SK-N-MC (cell line): ENCODE data around the gene PLEKHA6.

Experiments used
- EZH2 ChIP-seq: fragments of 200-600 bp; sonication (generic); IDR thresholded peaks from one replicate; pipeline ENCODE4 v1.6.1; 2017; ENCODE audit warnings: antibody characterized with exemption
- FOXP2 ChIP-seq: optimal IDR thresholded peaks from 2 replicates; pipeline ENCODE3; 2011; ENCODE audit warnings: mild to moderate bottlenecking, moderate library complexity; ENCODE audit not compliant: insufficient read depth; ENCODE audit errors: extremely low read length, control extremely low read depth
- POLR2AphosphoS5 ChIP-seq: IDR thresholded peaks from 2 replicates; pipeline ENCODE4 v1.6.1; 2012; ENCODE audit warnings: mild to moderate bottlenecking, low read depth, low read length, borderline replicate concordance

DNA sequence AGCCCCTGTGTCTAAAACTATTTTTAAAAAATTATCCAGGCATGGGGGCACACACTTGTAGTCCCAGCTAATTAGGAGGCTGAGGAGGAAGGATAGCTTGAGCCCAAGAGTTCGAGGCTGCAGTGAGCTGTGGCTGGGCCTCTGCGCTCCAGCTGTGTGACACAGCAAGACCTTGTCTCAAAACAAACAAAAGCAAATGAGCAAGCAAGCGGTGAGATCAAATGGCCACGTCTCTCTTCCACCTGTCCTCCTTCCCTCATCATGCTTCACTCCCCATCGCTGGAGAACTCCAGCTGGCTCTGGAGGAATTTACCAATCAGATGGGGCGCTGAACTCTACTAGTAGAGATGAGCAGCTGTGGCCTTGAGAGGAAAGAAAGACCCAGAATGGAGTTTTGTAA is 179.6 kb downstream of the PLEKHA6 start:
- no peak for TF ChIP-seq EZH2
- TF ChIP-seq POLR2AphosphoS5, result no peak
- no peak for TF ChIP-seq FOXP2
